Occipital lobe (tissue), 2 donors: ENCODE measurements around the gene PGM5. TPM values are rescaled to one million over a fixed set of nuclear protein-coding genes. Genes with fewer than 3 reads are reported as not detected.
A peak's percentile ranks its signal among the peaks of the same experiment; 100 is the strongest.

Source experiments
- DNase-seq: peaks from one replicate; lab custom pipeline; 2025; lab: John Stamatoyannopoulos, UW
- total RNA-seq: library from RNA; depleted of rRNA; stranded (reverse); fragments of >200 nt; gene quantifications from one replicate; pipeline ENCODE4 v1.2.3, GENCODE V29; 2014

The PGM5 gene
- total RNA-seq, 1 donor from 2014 or later = 5.6 TPM

GRCh38 chr9:68536876-68537615 lies 180.6 kb downstream of the PGM5 start:
- no peak for DNase-seq

DNA sequence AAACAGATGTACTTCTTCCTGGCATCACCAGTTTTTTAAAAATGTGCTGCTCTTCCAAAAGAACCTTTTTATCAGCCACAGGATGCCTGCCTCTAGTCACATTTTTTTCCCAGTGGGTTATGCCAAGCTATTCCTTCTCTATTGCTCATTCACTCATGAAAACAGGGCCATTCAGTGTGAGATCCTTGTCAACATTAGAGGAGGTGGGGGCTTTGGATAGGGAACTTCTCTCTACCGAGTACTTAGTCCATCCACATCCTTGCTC lies 181.1 kb downstream of the PGM5 start:
- DNase-seq = no peak

- peak; percentile 49 for DNase-seq
These were observed 181.8 kb downstream of the PGM5 start for GRCh38 chr9:68538200-68538599.

- DNase-seq = no peak
These were observed 184.5 kb downstream of the PGM5 start, which contains the start of gene TMEM252 for GRCh38 chr9:68540712-68541535. TSS of gene TMEM252 (minus strand) at chr9:68540883. CDS start at chr9:68540814, 69 bp downstream.

DNA sequence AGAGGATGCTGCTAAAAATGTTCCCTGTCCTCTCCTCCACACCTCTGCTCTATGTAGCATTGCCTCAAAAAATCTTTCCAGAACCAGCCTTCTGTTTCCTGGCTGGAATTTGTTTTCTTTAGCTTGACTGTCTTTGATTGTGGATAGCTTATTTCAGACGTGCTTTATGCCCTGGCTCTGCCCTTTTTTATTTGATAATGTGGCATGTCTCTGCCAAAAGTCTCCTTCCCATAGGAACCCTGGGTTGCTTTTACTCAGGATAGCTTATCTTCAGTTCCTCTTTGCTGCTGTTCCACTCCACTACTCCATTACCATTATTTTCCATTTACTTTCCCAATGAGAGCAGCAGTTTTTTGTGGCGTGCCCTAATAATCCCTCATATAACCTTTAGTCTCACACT lies 185.2 kb downstream of the PGM5 start:
- no peak for DNase-seq

GRCh38 chr9:68545033-68545705 lies 188.8 kb downstream of the PGM5 start:
- no peak for DNase-seq

DNA sequence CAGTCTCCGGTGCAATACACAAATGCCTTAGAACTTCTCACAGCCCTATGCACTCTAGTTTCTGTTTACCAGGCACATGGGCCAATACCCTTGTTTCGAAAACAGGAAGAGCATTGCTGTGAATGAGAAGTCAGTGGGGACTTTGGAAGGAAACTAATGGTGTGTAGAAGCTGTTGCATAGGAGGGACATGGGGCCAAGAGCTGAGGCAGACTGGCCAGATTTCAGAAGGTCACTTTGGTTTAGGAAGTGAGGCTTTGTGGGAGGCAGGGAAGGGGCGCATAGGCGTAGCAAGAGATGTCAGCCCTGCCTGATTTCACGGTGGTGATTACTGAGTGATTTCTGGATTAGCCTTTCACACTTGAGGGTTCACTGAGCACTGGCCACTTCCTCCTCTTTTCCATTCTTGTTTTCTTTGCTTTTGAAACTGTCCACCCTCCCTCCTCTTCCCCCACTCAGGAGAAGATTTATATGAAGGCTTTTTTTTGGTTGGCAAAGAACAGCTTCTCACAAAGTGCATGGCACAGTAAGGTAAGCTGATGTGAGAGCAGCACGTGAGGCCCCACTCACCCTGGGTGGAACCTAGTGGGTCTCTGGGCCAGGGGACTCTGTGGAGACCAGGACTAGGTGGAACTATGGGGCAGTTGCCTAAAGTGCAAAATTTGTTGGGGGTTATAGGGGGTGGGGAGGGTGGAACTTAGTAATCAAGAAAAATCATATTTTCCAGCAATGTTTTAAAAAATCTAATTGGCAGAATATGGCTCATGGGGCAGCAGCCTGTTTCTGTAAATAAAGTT lies 190.4 kb downstream of the PGM5 start:
- DNase-seq = no peak

GRCh38 chr9:68547417-68547816 lies 191.0 kb downstream of the PGM5 start:
- no peak for DNase-seq

DNA sequence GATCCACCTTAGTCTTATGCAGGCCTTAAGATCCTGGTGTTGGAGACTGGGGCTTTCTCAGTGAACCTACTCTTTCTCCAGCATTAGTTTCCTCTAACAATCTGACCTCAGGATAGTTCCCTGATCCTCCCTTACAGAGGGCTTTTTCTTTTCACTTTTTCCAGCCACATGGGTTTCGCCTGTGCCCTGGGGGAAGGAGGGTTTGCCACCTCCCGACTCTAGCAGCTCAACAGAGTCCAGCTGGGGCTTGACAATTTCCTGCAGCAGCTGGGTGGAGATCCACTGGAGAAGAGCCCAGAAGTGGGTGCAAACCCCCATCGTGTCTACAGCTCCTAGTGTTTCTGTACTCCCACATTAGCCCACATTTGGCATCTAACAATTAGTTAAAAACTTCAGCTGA lies 191.8 kb downstream of the PGM5 start:
- DNase-seq = no peak

DNA sequence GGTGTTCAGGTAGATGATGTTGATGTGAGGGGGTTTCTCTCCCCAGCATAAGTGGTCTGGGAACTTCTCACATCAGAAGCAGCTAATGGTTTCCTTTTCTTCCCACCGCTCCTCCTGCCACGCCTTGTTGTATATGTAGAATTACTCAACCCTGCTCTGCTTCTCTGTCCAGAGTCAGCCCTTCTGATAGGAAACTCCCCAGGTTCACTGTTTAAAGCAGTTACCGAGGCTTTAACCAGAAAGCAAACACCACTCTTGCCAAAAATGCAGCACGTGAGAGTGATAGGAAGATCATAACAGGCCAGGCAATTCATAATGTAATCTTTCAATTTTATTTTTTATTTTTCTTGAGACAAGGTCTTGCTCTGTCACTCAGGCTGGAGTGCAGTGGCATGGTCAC lies 194.8 kb downstream of the PGM5 start:
- DNase-seq = no peak

- DNase-seq = no peak
These were observed 196.5 kb downstream of the PGM5 start for GRCh38 chr9:68552700-68553476.

- DNase-seq = no peak
These were observed 199.2 kb downstream of the PGM5 start for GRCh38 chr9:68555437-68556150.

GRCh38 chr9:68558545-68558944 lies 202.1 kb downstream of the PGM5 start:
- DNase-seq = no peak

GRCh38 chr9:68560071-68560844 lies 203.8 kb downstream of the PGM5 start:
- no peak for DNase-seq

GRCh38 chr9:68562461-68562860 lies 206.1 kb downstream of the PGM5 start:
- DNase-seq = no peak

- DNase-seq = no peak
These were observed 211.2 kb downstream of the PGM5 start for GRCh38 chr9:68567565-68567964.

- no peak for DNase-seq
These were observed 217.7 kb downstream of the PGM5 start for GRCh38 chr9:68574150-68574549.

DNA sequence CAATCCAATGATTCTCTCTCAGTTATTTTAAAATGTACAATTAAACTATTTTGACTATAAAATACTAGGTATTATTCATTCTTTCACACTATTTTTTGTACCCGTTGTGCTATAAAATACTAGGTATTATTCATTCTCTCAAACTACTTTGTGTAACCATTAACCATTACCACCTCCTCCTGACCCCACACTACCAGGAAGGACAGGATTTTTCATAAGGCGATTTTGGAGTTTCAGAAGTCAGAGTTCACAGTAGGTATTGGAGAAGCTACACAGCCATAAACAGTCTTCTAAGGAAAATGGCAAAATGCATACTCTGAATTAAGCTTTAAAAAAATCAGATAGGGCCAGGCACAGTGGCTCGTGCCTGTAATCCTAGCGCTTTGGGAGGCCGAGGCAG lies 219.4 kb downstream of the PGM5 start:
- no peak for DNase-seq
